ENCODE measurements around the gene CRYGB.

The CRYGB gene

DNA sequence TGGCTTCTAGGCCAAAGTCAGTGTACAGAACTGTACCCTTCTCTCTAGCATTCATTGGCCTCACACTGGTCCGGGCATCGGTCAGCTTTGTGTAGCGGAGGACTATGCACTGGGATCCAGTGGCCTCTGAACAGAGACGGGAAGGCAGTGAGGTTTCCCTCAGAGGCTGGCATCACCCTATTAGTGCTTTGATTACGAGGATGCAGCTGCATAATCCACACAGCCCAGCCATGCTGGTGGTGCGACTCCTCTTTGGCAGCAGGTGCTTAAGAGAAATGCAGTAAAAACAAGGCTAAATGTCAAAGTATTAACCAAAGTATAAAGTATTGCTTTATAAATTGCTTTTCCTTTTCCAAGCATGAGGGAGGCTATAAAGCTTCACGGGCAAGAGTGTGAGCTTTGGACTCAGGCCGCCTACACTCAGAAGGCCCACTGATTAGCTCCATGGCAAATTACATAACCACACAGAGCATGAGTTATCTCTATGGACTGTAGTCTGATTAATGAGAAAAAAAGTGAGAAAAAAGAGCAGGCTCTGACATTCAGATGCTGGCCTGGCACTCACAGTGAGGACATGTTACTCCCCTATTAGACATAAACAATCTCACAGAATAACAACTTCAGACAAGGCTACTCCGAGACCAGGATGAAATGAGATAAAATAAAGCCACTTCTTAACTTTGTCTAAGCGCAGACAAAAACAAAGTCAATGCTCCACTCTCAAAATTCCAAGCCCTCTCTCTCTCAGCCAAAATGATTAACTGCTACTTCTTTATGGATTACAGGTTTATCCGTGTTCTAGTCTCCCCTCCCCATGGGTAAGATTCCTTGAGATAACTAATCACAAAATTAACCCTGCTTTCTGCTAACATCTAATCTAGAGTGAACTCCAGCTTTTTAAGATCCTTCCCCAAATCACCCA, 9.9 kb downstream of the CRYGB start:
- H3K4me1 ChIP-seq (ENCODE audit: control insufficient read depth, low read length) = no peaks in the 10 kb centered on the region
- H3K4me3 ChIP-seq (ENCODE audit: low read length) = no peak overlapping the region
- no peak overlapping the region for H3K4me2 ChIP-seq (ENCODE audit: low read length)
- no peaks in the 10 kb centered on the region for H3K9me3 ChIP-seq (ENCODE audit: control insufficient read depth, insufficient read depth, low read length)
- H3K79me2 ChIP-seq (ENCODE audit: control insufficient read depth, low read length) = no peaks in the 10 kb centered on the region
- no peaks in the 10 kb centered on the region for H3K36me3 ChIP-seq (ENCODE audit: control insufficient read depth, low read length)
- no peaks in the 10 kb centered on the region for H3K9me2 ChIP-seq (replicated peaks; ENCODE audit: control insufficient read depth, low read length)
- no peak overlapping the region for H3K27ac ChIP-seq (ENCODE audit: low read depth, low read length)
- no peaks in the 10 kb centered on the region for H3K27me3 ChIP-seq (ENCODE audit: control insufficient read depth, low read length)
- no peaks in the 10 kb centered on the region for H3F3A ChIP-seq (ENCODE audit: control insufficient read depth, insufficient read depth)
- TF ChIP-seq, protein P1, sequence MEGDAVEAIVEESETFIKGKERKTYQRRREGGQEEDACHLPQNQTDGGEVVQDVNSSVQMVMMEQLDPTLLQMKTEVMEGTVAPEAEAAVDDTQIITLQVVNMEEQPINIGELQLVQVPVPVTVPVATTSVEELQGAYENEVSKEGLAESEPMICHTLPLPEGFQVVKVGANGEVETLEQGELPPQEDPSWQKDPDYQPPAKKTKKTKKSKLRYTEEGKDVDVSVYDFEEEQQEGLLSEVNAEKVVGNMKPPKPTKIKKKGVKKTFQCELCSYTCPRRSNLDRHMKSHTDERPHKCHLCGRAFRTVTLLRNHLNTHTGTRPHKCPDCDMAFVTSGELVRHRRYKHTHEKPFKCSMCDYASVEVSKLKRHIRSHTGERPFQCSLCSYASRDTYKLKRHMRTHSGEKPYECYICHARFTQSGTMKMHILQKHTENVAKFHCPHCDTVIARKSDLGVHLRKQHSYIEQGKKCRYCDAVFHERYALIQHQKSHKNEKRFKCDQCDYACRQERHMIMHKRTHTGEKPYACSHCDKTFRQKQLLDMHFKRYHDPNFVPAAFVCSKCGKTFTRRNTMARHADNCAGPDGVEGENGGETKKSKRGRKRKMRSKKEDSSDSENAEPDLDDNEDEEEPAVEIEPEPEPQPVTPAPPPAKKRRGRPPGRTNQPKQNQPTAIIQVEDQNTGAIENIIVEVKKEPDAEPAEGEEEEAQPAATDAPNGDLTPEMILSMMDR (IDR thresholded peaks at IDR 0.05; ENCODE audit: low read depth, low read length, poor library complexity, severe bottlenecking) = no peak
- TF ChIP-seq EZH2phosphoT487 (IDR thresholded peaks at IDR 0.05; ENCODE audit: borderline replicate concordance, low read length) = no peak
- H4K20me1 ChIP-seq (ENCODE audit: control insufficient read depth, insufficient read depth, low read depth, low read length) = no peaks in the 10 kb centered on the region

DNA sequence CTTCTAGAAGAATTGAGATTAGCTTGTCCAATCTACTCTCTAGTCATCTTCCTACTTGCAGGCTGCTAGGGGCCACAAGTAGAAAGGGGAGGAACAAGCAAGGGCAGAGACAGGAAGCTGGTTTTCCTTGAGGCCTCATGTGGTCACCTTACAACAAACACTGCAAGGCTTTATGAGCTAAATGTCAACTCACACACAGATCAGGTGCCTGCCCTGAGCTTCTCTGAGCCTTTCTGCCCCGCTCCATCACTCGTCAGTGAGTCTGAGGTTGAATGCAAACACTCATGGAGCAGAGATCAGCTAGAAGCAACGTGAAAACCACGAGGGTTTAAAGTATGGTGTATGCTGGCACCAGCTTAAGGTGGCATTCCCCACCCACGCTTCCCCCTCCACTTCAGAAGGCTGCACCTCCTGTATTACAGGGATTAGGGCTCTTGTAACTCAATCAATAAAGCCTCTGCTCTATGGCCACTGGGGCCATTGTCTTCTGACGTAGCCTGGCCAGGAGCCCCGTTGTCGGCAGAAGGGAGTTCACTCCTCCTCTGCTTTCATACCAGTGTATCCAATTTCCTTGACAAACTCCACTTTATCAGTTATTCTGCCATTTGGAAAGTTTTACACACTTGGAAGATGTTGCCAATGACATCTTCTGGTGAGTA, 10.9 kb downstream of the CRYGB start:
- Histone ChIP-seq H4K20me1 (ENCODE audit: control insufficient read depth, insufficient read depth, low read depth, low read length) (no peaks in the 10 kb centered on the region), H3K27ac (ENCODE audit: low read depth, low read length) (no peak overlapping the region), H3K79me2 (ENCODE audit: control insufficient read depth, low read length) (no peaks in the 10 kb centered on the region), H3K36me3 (ENCODE audit: control insufficient read depth, low read length) (no peaks in the 10 kb centered on the region), H3K27me3 (ENCODE audit: control insufficient read depth, low read length) (no peaks in the 10 kb centered on the region), H3K9me2 (replicated peaks; ENCODE audit: control insufficient read depth, low read length) (no peaks in the 10 kb centered on the region), H3K4me1 (ENCODE audit: control insufficient read depth, low read length) (no peaks in the 10 kb centered on the region), H3K4me3 (ENCODE audit: low read length) (no peak overlapping the region), H3K4me2 (ENCODE audit: low read length) (no peak overlapping the region), H3K9me3 (ENCODE audit: control insufficient read depth, insufficient read depth, low read length) (no peaks in the 10 kb centered on the region), H3F3A (ENCODE audit: control insufficient read depth, insufficient read depth) (no peaks in the 10 kb centered on the region)
- TF ChIP-seq EZH2phosphoT487 (IDR thresholded peaks at IDR 0.05; ENCODE audit: borderline replicate concordance, low read length) = no peak
- TF ChIP-seq, protein P1 (IDR thresholded peaks at IDR 0.05; ENCODE audit: low read depth, low read length, poor library complexity, severe bottlenecking) = no peak

DNA sequence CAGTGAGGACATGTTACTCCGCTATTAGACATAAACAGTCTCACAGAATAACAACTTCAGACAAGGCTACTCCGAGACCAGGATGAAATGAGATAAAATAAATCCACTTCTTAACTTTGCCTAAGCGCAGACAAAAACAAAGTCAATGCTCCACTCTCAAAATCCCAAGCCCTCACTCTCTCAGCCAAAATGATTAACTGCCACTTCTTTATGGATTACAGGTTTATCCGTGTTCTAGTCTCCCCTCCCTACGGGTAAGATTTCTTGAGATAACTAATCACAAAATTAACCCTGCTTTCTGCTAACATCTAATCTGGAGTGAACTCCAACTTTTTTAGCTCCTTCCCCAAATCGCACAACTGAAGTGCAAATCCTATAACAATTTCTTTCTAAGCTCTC, 15.2 kb downstream of the CRYGB start:
- Histone ChIP-seq H3K27me3 (ENCODE audit: control insufficient read depth, low read length) (no peaks in the 10 kb centered on the region), H3K4me2 (ENCODE audit: low read length) (no peak overlapping the region), H3K36me3 (ENCODE audit: control insufficient read depth, low read length) (no peaks in the 10 kb centered on the region), H3K9me3 (ENCODE audit: control insufficient read depth, insufficient read depth, low read length) (no peaks in the 10 kb centered on the region), H3K27ac (ENCODE audit: low read depth, low read length) (no peak overlapping the region), H4K20me1 (ENCODE audit: control insufficient read depth, insufficient read depth, low read depth, low read length) (no peaks in the 10 kb centered on the region), H3K4me1 (ENCODE audit: control insufficient read depth, low read length) (no peaks in the 10 kb centered on the region), H3F3A (ENCODE audit: control insufficient read depth, insufficient read depth) (no peaks in the 10 kb centered on the region), H3K4me3 (ENCODE audit: low read length) (no peak overlapping the region), H3K9me2 (replicated peaks; ENCODE audit: control insufficient read depth, low read length) (no peaks in the 10 kb centered on the region), H3K79me2 (ENCODE audit: control insufficient read depth, low read length) (no peaks in the 10 kb centered on the region)
- TF ChIP-seq, protein P1 (IDR thresholded peaks at IDR 0.05; ENCODE audit: low read depth, low read length, poor library complexity, severe bottlenecking) = no peak
- no peak for TF ChIP-seq EZH2phosphoT487 (IDR thresholded peaks at IDR 0.05; ENCODE audit: borderline replicate concordance, low read length)

Data from DOHH2 (cell line).